ENCODE measurements around the gene RIC8B.
"Not testable (repeated sequence)": the region's sequence is repeated elsewhere in the genome, so short reads cannot be mapped to it uniquely, and the experiment has no call there.

RIC8B gene

GRCh38 chr12:106915635-106916026 lies 141.1 kb downstream of the RIC8B start:
- no peaks in the 10 kb centered on the region for H3K9me3 ChIP-seq
- in situ Hi-C loops (cut with MboI; ENCODE audit: low sequenced_read_pairs) = loop anchor here (5.0 kb wide), 1 partner anchor 528 kb away; no protein-coding TSS in a partner anchor
- H3K27me3 ChIP-seq (ENCODE audit: low read depth) = no peaks in the 10 kb centered on the region
- no peaks in the 10 kb centered on the region for H3K36me3 ChIP-seq (replicated peaks)
- no peak overlapping the region for H3K4me3 ChIP-seq
- H3K4me1 ChIP-seq = peaks cover 9% of the 10 kb centered on the region; the same call in 1 of the 2 replicates
- DNase-seq (ENCODE audit: low spot score in 2 of 2) = no peak

- in situ Hi-C loops (cut with MboI; ENCODE audit: low sequenced_read_pairs) = loop anchor here (5.0 kb wide), 1 partner anchor 530 kb away; no protein-coding TSS in a partner anchor
- H3K4me3 ChIP-seq = no peak overlapping the region
- DNase-seq (ENCODE audit: low spot score in 2 of 2) = no peak
Observed at GRCh38 chr12:106917503-106917902, 143.0 kb downstream of the RIC8B start.

GRCh38 chr12:106918746-106919145 lies 144.3 kb downstream of the RIC8B start:
- DNase-seq (ENCODE audit: low spot score in 2 of 2) = peak; percentile 58 to 85
- Histone ChIP-seq H3K9me3 (no peaks in the 10 kb centered on the region), H3K36me3 (replicated peaks) (no peaks in the 10 kb centered on the region), H3K4me3 (no peak overlapping the region), H3K4me1 (peaks cover 9% of the 10 kb centered on the region; the same call in 1 of the 2 replicates), H3K27me3 (ENCODE audit: low read depth) (no peaks in the 10 kb centered on the region)
- in situ Hi-C loops (cut with MboI; ENCODE audit: low sequenced_read_pairs) = loop anchor here (5.0 kb wide), 1 partner anchor 531 kb away; no protein-coding TSS in a partner anchor

More at GRCh38 chr12:106917503-106917902, 143.0 kb downstream of the RIC8B start:
- Histone ChIP-seq H3K9me3 (no peaks in the 10 kb centered on the region), H3K36me3 (replicated peaks) (no peaks in the 10 kb centered on the region), H3K27me3 (ENCODE audit: low read depth) (no peaks in the 10 kb centered on the region), H3K4me1 (peaks cover 9% of the 10 kb centered on the region; the same call in 1 of the 2 replicates)

GRCh38 chr12:106919910-106920544 lies 145.5 kb downstream of the RIC8B start:
- no peaks in the 10 kb centered on the region for H3K27me3 ChIP-seq (ENCODE audit: low read depth)
- no peaks in the 10 kb centered on the region for H3K36me3 ChIP-seq (replicated peaks)
- DNase-seq (ENCODE audit: low spot score in 2 of 2) = peak; percentile 36 to 50
- H3K9me3 ChIP-seq = no peaks in the 10 kb centered on the region
- in situ Hi-C loops (cut with MboI; ENCODE audit: low sequenced_read_pairs) = loop anchor here (5.0 kb wide), 1 partner anchor 533 kb away; no protein-coding TSS in a partner anchor
- no peak overlapping the region for H3K4me3 ChIP-seq
- peaks cover 9% of the 10 kb centered on the region; the same call in 1 of the 2 replicates for H3K4me1 ChIP-seq

GRCh38 chr12:106921976-106922375 lies 147.5 kb downstream of the RIC8B start:
- DNase-seq (ENCODE audit: low spot score in 2 of 2); H3K27me3 ChIP-seq (ENCODE audit: low read depth); H3K4me1 ChIP-seq; H3K4me3 ChIP-seq; H3K36me3 ChIP-seq (replicated peaks); in situ Hi-C loops (cut with MboI; ENCODE audit: low sequenced_read_pairs); H3K9me3 ChIP-seq: not testable (repeated sequence)

- in situ Hi-C loops (cut with MboI; ENCODE audit: low sequenced_read_pairs); H3K36me3 ChIP-seq (replicated peaks); H3K27me3 ChIP-seq (ENCODE audit: low read depth); H3K9me3 ChIP-seq; DNase-seq (ENCODE audit: low spot score in 2 of 2); H3K4me3 ChIP-seq; H3K4me1 ChIP-seq: not testable (repeated sequence)
Observed at GRCh38 chr12:106923594-106923993, 149.1 kb downstream of the RIC8B start.

GRCh38 chr12:106924268-106924861 lies 149.9 kb downstream of the RIC8B start:
- in situ Hi-C loops (cut with MboI; ENCODE audit: low sequenced_read_pairs) = no loop called here
- no peak overlapping the region for H3K4me3 ChIP-seq
- no peaks in the 10 kb centered on the region; the same call in 1 of the 2 replicates for H3K27me3 ChIP-seq (ENCODE audit: low read depth)
- DNase-seq (ENCODE audit: low spot score in 2 of 2) = no peak
- H3K4me1 ChIP-seq = 0 out of 2 replicates have a peak, but pooled peaks cover under 1% of the 10 kb centered on the region
- H3K36me3 ChIP-seq (replicated peaks) = no peaks in the 10 kb centered on the region
- H3K9me3 ChIP-seq = no peaks in the 10 kb centered on the region

- no peaks in the 10 kb centered on the region for H3K36me3 ChIP-seq (replicated peaks)
- in situ Hi-C loops (cut with MboI; ENCODE audit: low sequenced_read_pairs) = no loop called here
- H3K9me3 ChIP-seq = no peaks in the 10 kb centered on the region
- DNase-seq (ENCODE audit: low spot score in 2 of 2) = no peak
- H3K27me3 ChIP-seq (ENCODE audit: low read depth) = peaks cover 2% of the 10 kb centered on the region; the same call in 1 of the 2 replicates
- H3K4me3 ChIP-seq = no peak overlapping the region
- no peaks in the 10 kb centered on the region for H3K4me1 ChIP-seq
Observed at GRCh38 chr12:106926657-106927056, 152.2 kb downstream of the RIC8B start.

- no peak for DNase-seq (ENCODE audit: low spot score in 2 of 2)
- in situ Hi-C loops (cut with MboI; ENCODE audit: low sequenced_read_pairs) = no loop called here
- Histone ChIP-seq H3K4me1 (no peaks in the 10 kb centered on the region), H3K36me3 (replicated peaks) (no peaks in the 10 kb centered on the region), H3K4me3 (no peak overlapping the region), H3K9me3 (0 out of 2 replicates have a peak, but pooled peaks cover 3% of the 10 kb centered on the region), H3K27me3 (ENCODE audit: low read depth) (0 out of 2 replicates have a peak, but pooled peaks cover 2% of the 10 kb centered on the region)
Observed at GRCh38 chr12:106934277-106934676, 159.8 kb downstream of the RIC8B start.
